ENCODE measurements around the gene VGLL4.

GRCh38 chr3:11553436-11554235 is 90.1 kb downstream of the VGLL4 start:
- no peak for TF ChIP-seq CTCF (IDR thresholded peaks at IDR 0.05; ENCODE audit: poor library complexity, severe bottlenecking)
- TF ChIP-seq EZH2 (IDR thresholded peaks at IDR 0.05; ENCODE audit: borderline replicate concordance, insufficient read depth, low read length, poor library complexity, severe bottlenecking) = no peak
- no peak for TF ChIP-seq REST (IDR thresholded peaks at IDR 0.05; ENCODE audit: borderline replicate concordance)
- TF ChIP-seq POLR2AphosphoS5 (IDR thresholded peaks at IDR 0.05) = no peak
- no peak for TF ChIP-seq RAD21 (conservative IDR thresholded peaks at IDR 0.05)
- no peak for TF ChIP-seq SMC3 (conservative IDR thresholded peaks at IDR 0.05; ENCODE audit: poor library complexity)
- TF ChIP-seq EP300 (conservative IDR thresholded peaks at IDR 0.05; ENCODE audit: poor library complexity, severe bottlenecking) = no peak
- TF ChIP-seq TAF1 (IDR thresholded peaks at IDR 0.05; ENCODE audit: low read depth) = no peak
- TF ChIP-seq MXI1 (conservative IDR thresholded peaks at IDR 0.05; ENCODE audit: poor library complexity, severe bottlenecking) = no peak
